NCI-H146 treated with DMSO at 0.1 percent for 48 hours (cell line): ENCODE data around the gene ATG101.

Source experiments
- DNase-seq: peaks from one replicate; lab custom pipeline; 2025; ENCODE audit not compliant: unreplicated experiment; lab: John Stamatoyannopoulos, UW

ATG101 gene

GRCh38 chr12:52069327-52070184, at the start of gene ATG101:
Gene ATG101 (plus strand): TSS chr12:52069978. CDS start chr12:52073651, 3,673 bp downstream.
- peak; percentile 93 for DNase-seq

GRCh38 chr12:52020539-52021336, 49.0 kb upstream of the ATG101 start:
- DNase-seq = peak; percentile 71

GRCh38 chr12:52022841-52023181, 47.0 kb upstream of the ATG101 start:
- peak; percentile 61 for DNase-seq

GRCh38 chr12:52023182-52023975, 46.4 kb upstream of the ATG101 start:
- DNase-seq = peak; percentile 64

- DNase-seq = peak; percentile 64
Observed at GRCh38 chr12:52023976-52024688, 45.6 kb upstream of the ATG101 start.

GRCh38 chr12:52024845-52025230, 44.9 kb upstream of the ATG101 start:
- DNase-seq = no peak

- no peak for DNase-seq
Observed at GRCh38 chr12:52026263-52026662, 43.5 kb upstream of the ATG101 start.

- DNase-seq = no peak
Observed at GRCh38 chr12:52027085-52027843, 42.5 kb upstream of the ATG101 start.

GRCh38 chr12:52029685-52030084, 40.1 kb upstream of the ATG101 start:
- peak; percentile 93 for DNase-seq

GRCh38 chr12:52032446-52032803, 37.4 kb upstream of the ATG101 start:
- no peak for DNase-seq

- peak; percentile 96 for DNase-seq
Observed at GRCh38 chr12:52032804-52033445, 36.9 kb upstream of the ATG101 start.

GRCh38 chr12:52033446-52034140, 36.2 kb upstream of the ATG101 start:
- DNase-seq = no peak

GRCh38 chr12:52035190-52035589, 34.6 kb upstream of the ATG101 start:
- no peak for DNase-seq

GRCh38 chr12:52035926-52036325, 33.9 kb upstream of the ATG101 start:
- DNase-seq = no peak

GRCh38 chr12:52036587-52037171, 33.1 kb upstream of the ATG101 start:
- DNase-seq = peak; percentile 42

- DNase-seq = no peak
Observed at GRCh38 chr12:52037248-52037861, 32.4 kb upstream of the ATG101 start.

GRCh38 chr12:52038447-52038846, 31.3 kb upstream of the ATG101 start:
- DNase-seq = no peak

- DNase-seq = no peak
Observed at GRCh38 chr12:52041035-52041434, 28.7 kb upstream of the ATG101 start.
